Right lobe of liver (tissue), 6 donors: ENCODE results near the gene ZNF597. TPM values are rescaled to one million over a fixed set of nuclear protein-coding genes. Genes with fewer than 3 reads are reported as not detected.
"Not testable (repeated sequence)": the region's sequence is repeated elsewhere in the genome, so short reads cannot be mapped to it uniquely, and the experiment has no call there.

ENCODE experiments used
- ATAC-seq, 4 donors: fragments of 200-7000 bp; cut with Tn5 transposase; one replicate each; pipeline ENCODE4 v1.9.1; 2020; ENCODE audit warnings: mild to moderate bottlenecking in 4 of 4, moderate library complexity in 4 of 4
- DNase-seq, 3 donors: peaks; one replicate each; pipeline ENCODE4 v3.0.0-alpha.2; 2020
- H3K27ac ChIP-seq, 3 donors: fragments of 200-600 bp; one replicate each; pipeline ENCODE4 v1.8.0; 2022
- H3K27me3 ChIP-seq, 2 donors: fragments of 200-600 bp; one replicate each; pipeline ENCODE4 v1.8.0; 2022
- H3K36me3 ChIP-seq, 4 donors: fragments of 200-600 bp; sonication (generic) in 1 of 4; one replicate each; pipeline versions ENCODE4 v1.5.1 to v1.8.0; 2017 to 2022; ENCODE audit warnings: control low read depth in 1 of 4
- H3K4me1 ChIP-seq, 4 donors: fragments of 200-600 bp; sonication (generic) in 1 of 4; one replicate each; pipeline versions ENCODE4 v1.5.1 to v1.8.0; 2017 to 2022; ENCODE audit warnings: control low read depth in 1 of 4
- H3K4me3 ChIP-seq, 3 donors: fragments of 200-600 bp; one replicate each; pipeline ENCODE4 v1.8.0; 2022
- H3K9me3 ChIP-seq, 4 donors: fragments of 200-600 bp; sonication (generic) in 1 of 4; one replicate each; pipeline versions ENCODE4 v1.5.1 to v1.8.0; 2017 to 2022; ENCODE audit warnings: control low read depth in 1 of 4
- POLR2A ChIP-seq: fragments of 450-650 bp; IDR thresholded peaks from one replicate; pipeline ENCODE4 v1.6.1; 2017; ENCODE audit warnings: antibody characterized with exemption, mild to moderate bottlenecking
- WGBS: methylation state at CpG from one replicate; pipeline ENCODE4 v1.1.6; 2018; ENCODE audit warnings: low coverage, low lambda C conversion rate; ENCODE audit not compliant: insufficient coverage; ENCODE audit errors: missing lambda C conversion rate; 5-methylcytosine and 5-hydroxymethylcytosine counted together
- intact Hi-C, 2 donors: fragments of 100-400 bp; cut with DNase I; formaldehyde crosslinking; loops; one replicate each; pipeline versions ENCODE4 v1.11.2 to v1.14.1; 2022
- total RNA-seq, 6 experiments: library from RNA; depleted of rRNA in 2 of 6; stranded (reverse); fragments of >200 nt in 2 of 6; fragmentation: NEBNext Ultra II Directional in 3 of 6; extraction: Animal tissue kit (Norgen Biotek cat#: 25700) in 3 of 6; gene quantifications; one replicate each; pipeline versions ENCODE4 v1.1.0 to v1.2.4, GENCODE V29; 2016 to 2023
- TF ChIP-seq, protein P1 (sequence below), 4 donors: fragments of 200-600 bp in 3 of 4; fragments of 450-650 bp in 1 of 4; IDR thresholded peaks; one replicate each; pipeline versions ENCODE4 v1.5.1 to v1.8.0; 2016 to 2022; ENCODE audit warnings: antibody characterized with exemption in 4 of 4, mild to moderate bottlenecking in 2 of 4
- donor health status: DM: no; HTN: yes; CAD: no.
- donor health status: DM: no; HTN: no; CAD: no.
- donor health status: DM: no; HTN: no; CAD: no.
- donor health status: DM: no; HTN: yes; CAD: no.
- donor health status: DM: no; HTN: yes; CAD: no.

ZNF597 gene
- total RNA-seq, 6 experiments from 2014 or later, result 0.86 to 1.7 (median 1.1) TPM

DNA sequence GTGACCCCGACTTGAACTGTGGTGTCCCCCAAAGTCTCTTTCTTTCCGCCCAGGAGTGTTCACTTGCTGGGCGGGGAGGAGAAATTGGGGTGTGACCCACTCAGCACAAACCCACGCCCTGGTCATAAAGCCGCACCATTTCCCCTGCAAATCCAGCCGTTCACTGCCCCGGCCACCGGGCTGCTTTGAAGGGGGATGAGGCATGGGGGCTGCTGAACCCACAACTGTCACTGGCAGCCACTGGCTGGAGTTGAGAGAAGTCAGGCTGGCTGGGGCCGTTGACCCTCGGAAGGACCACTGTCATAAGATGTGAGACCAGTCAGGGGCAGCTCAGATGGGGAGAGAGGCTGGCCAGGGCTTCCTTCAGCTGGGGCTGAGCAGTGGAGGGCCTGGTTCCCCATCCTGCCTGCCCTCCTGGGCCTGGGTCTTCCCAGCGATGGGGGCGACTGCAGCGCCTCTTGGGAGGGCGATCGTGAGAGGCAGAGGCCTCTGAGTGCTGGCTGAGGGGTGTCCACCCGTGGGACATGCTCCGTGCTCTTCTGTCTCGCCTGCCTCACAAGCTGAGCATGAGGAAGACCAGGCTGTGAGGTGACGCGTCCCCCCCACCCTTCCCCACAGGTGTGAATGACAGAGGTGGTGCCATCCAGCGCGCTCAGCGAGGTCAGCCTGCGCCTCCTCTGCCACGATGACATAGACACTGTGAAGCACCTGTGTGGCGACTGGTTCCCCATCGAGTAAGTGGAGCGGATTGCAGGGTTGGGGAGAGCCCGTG is 32.5 kb upstream of the ZNF597 start:
- ATAC-seq (no peak), DNase-seq (no peak)
- WGBS, result 92% methylated on average over 11 of the region's 29 CpGs
- TF ChIP-seq POLR2A, result no peak
- TF ChIP-seq, protein P1, sequence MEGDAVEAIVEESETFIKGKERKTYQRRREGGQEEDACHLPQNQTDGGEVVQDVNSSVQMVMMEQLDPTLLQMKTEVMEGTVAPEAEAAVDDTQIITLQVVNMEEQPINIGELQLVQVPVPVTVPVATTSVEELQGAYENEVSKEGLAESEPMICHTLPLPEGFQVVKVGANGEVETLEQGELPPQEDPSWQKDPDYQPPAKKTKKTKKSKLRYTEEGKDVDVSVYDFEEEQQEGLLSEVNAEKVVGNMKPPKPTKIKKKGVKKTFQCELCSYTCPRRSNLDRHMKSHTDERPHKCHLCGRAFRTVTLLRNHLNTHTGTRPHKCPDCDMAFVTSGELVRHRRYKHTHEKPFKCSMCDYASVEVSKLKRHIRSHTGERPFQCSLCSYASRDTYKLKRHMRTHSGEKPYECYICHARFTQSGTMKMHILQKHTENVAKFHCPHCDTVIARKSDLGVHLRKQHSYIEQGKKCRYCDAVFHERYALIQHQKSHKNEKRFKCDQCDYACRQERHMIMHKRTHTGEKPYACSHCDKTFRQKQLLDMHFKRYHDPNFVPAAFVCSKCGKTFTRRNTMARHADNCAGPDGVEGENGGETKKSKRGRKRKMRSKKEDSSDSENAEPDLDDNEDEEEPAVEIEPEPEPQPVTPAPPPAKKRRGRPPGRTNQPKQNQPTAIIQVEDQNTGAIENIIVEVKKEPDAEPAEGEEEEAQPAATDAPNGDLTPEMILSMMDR (IDR thresholded peaks at IDR 0.05), result no peak
- peaks cover 0 to 5% (median 0%) of the 10 kb centered on the region in 4 donors for H3K4me1 ChIP-seq
- H3K27me3 ChIP-seq, result no peaks in the 10 kb centered on the region
- no peak overlapping the region for H3K4me3 ChIP-seq
- intact Hi-C loops, result no loop called here
- no peak overlapping the region for H3K27ac ChIP-seq
- no peaks in the 10 kb centered on the region for H3K9me3 ChIP-seq
- H3K36me3 ChIP-seq, result peaks cover 0 to 20% (median 7%) of the 10 kb centered on the region in 4 donors

DNA sequence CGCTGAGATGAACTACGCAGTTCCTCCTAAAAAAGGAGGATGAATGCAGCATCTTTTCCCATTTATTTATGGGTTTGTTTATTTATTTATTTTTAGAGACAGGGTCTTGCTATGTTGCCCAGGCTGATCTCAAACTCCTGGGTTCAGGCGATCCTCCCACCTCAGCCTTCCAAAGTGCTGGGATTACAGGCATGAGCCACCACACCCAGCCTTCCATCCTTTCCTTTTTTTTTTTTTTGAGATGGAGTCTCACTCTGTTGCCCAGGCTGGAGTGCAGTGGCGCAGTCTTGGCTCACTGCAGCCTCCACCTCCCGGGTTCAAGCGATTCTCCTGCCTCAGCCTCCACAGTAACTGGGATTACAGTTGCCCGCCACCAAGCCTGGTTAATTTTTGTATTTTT is 31.6 kb upstream of the ZNF597 start:
- H3K27me3 ChIP-seq, H3K4me1 ChIP-seq, H3K4me3 ChIP-seq, H3K9me3 ChIP-seq, DNase-seq, intact Hi-C loops, ATAC-seq, H3K27ac ChIP-seq: not testable (repeated sequence)
- WGBS, result 98% methylated on average over 7 of the region's 7 CpGs
- H3K36me3 ChIP-seq, result peaks cover 0 to 11% (median 5%) of the 10 kb centered on the region in 4 donors

DNA sequence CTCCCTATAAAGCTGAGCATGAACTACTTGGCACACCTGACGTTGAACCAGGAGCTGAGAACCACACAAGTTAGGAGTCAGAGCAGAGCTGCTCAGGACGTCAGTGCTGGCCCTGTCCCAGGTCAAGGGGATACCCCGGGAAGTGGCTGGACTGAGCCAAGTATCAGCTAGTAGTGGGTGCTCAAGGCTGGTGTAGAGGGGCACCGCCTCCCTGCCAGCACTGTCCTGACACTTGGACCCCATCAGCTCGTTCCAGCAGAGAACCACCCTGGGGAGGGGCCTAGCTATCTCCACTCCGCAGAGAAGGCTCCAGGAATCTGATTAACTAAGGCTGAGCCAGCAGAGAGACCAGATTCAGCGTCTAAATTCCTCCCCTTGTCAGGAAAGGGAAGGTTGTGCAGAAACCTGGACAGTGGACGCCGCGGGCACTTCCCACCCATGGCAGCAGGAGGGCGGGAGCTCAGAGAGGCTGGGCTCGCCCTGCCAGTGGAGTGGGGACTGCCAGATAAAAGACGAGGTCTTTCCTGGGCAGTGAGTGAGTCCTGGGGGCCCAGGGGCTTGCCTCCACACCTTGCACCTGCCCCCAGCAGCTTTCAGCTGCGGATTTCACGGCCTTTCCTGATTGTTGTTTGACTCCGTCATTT is 31.0 kb upstream of the ZNF597 start:
- Histone ChIP-seq H3K4me1 (peaks cover 0 to 5% (median 0%) of the 10 kb centered on the region in 4 donors), H3K9me3 (no peaks in the 10 kb centered on the region), H3K27me3 (no peaks in the 10 kb centered on the region), H3K4me3 (no peak overlapping the region), H3K36me3 (peaks cover 0 to 5% (median 2%) of the 10 kb centered on the region in 4 donors), H3K27ac (no peak overlapping the region)
- intact Hi-C loops, result no loop called here
- ATAC-seq (peak; percentile 16 to 39 (median 24)), DNase-seq (no peak)
- TF ChIP-seq, protein P1 (IDR thresholded peaks at IDR 0.05), result no peak
- no peak for TF ChIP-seq POLR2A
- WGBS, result 100% methylated on average over 1 of the region's 16 CpGs

DNA sequence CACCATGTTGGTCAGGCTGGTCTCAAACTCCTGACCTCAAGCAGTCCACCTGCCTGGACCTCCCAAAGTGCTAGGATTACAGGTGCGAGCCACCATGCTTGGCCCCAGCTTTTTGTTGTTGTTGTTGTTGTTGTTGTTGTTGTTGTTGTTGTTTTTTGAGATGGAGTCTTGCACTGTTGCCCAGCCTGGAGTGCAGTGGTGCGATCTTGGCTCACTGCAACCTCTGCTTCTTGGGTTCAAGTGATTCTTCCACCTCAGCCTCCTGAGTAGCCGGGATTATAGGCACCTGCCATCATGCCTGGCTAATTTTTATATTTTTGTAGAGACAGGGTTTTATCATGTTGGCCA is 30.3 kb upstream of the ZNF597 start:
- intact Hi-C loops, H3K4me3 ChIP-seq, H3K27ac ChIP-seq, ATAC-seq, H3K36me3 ChIP-seq, H3K27me3 ChIP-seq, H3K9me3 ChIP-seq, H3K4me1 ChIP-seq, DNase-seq: not testable (repeated sequence)
- 72% methylated on average over 3 of the region's 3 CpGs for WGBS

DNA sequence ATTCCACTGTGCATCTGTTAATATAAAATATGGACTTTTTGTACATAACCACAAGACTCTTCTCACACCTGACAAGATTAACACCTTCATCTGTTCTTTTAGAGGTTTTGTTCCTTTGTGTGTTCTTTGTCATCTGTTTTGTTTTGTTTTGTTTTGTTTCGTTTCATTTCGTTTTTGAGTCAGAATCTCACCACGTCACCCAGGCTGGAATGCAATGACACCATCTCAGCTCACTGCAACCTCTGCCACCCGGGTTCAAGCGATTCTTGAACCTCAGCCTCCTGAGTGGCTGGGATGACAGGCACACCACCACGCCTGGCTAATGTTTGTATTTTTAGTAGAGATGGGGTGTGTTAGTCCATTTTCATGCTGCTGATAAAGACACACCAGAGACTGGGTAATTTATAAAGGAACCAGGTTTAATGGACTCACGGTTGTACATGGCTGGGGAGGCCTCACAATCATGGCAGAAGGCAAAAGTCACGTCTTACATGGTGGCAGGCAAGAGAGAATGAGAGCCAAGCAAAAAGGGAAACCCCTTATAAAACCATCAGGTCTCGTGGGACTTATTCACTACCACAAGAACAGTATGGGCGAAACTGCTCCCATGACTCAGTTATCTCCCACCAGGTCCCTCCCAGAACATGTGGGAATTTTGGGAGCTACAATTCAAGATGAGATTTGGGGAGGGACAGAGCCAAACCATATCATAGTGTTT is 29.7 kb upstream of the ZNF597 start:
- DNase-seq (no peak), ATAC-seq (no peak)
- Histone ChIP-seq H3K27ac (no peak overlapping the region), H3K4me1 (peaks cover 0 to 5% (median 0%) of the 10 kb centered on the region in 4 donors), H3K27me3 (no peaks in the 10 kb centered on the region), H3K9me3 (no peaks in the 10 kb centered on the region), H3K4me3 (no peak overlapping the region), H3K36me3 (no peaks in the 10 kb centered on the region)
- WGBS, result 73% methylated on average over 8 of the region's 10 CpGs
- TF ChIP-seq, protein P1 (IDR thresholded peaks at IDR 0.05), result no peak
- no peak for TF ChIP-seq POLR2A
- intact Hi-C loops, result no loop called here
